ENCODE measurements around the gene ELAC1. TPM values are rescaled to one million over a fixed set of nuclear protein-coding genes. Genes with fewer than 3 reads are reported as not detected.

Gene ELAC1
- total RNA-seq, 4 donors from 2014 or later: 9.3 to 23.5 (median 16.3) TPM

- intact Hi-C loops (cut with DNase I): no loop called here
- H3K9me3 ChIP-seq: no peaks in the 10 kb centered on the region
- no peak for TF ChIP-seq POLR2A (IDR thresholded peaks at IDR 0.05)
- TF ChIP-seq, protein P1, sequence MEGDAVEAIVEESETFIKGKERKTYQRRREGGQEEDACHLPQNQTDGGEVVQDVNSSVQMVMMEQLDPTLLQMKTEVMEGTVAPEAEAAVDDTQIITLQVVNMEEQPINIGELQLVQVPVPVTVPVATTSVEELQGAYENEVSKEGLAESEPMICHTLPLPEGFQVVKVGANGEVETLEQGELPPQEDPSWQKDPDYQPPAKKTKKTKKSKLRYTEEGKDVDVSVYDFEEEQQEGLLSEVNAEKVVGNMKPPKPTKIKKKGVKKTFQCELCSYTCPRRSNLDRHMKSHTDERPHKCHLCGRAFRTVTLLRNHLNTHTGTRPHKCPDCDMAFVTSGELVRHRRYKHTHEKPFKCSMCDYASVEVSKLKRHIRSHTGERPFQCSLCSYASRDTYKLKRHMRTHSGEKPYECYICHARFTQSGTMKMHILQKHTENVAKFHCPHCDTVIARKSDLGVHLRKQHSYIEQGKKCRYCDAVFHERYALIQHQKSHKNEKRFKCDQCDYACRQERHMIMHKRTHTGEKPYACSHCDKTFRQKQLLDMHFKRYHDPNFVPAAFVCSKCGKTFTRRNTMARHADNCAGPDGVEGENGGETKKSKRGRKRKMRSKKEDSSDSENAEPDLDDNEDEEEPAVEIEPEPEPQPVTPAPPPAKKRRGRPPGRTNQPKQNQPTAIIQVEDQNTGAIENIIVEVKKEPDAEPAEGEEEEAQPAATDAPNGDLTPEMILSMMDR (IDR thresholded peaks at IDR 0.05): no peak
These were observed 14.0 kb upstream of the ELAC1 start for GRCh38 chr18:50953822-50954221.

DNA sequence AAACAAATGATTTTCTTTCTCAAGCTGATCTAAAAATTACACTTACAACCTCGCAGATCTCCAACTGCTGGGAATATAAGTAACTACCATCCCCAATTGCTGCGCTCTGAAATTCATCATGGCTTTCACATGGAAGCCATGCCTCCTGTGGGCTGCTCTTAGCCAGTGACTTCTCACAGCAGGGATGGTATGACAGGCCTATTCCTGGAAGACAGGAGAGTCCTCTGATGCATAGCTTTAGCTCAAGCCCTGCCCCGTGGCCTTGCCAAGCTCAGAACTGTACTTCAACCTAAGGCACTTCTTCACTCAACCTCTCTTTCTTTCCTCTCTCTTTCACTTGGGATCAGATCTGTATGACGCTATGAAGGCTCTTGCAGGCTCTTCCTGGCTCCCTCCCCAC, 12.6 kb upstream of the ELAC1 start:
- Histone ChIP-seq H3K4me3 (replicated peaks in 1 of 3) (no peak overlapping the region), H3K27ac (no peak overlapping the region), H3K9me3 (no peaks in the 10 kb centered on the region), H3K4me1 (no peaks in the 10 kb centered on the region), H3K36me3 (no peaks in the 10 kb centered on the region), H3K27me3 (no peaks in the 10 kb centered on the region)
- TF ChIP-seq, protein P1 (IDR thresholded peaks at IDR 0.05): no peak
- TF ChIP-seq POLR2A (IDR thresholded peaks at IDR 0.05): no peak
- 84 to 89% methylated on average over 4 of the region's 4 CpGs for WGBS, 2 donors
- intact Hi-C loops (cut with DNase I): no loop called here
- no peak for DNase-seq

More at GRCh38 chr18:50953822-50954221, 14.0 kb upstream of the ELAC1 start:
- Histone ChIP-seq H3K4me1 (no peaks in the 10 kb centered on the region), H3K27me3 (no peaks in the 10 kb centered on the region), H3K27ac (no peak overlapping the region), H3K36me3 (no peaks in the 10 kb centered on the region), H3K4me3 (replicated peaks in 1 of 3) (no peak overlapping the region)
- DNase-seq: no peak
- WGBS, 2 donors: 87 to 88% methylated on average over 3 of the region's 3 CpGs

DNA sequence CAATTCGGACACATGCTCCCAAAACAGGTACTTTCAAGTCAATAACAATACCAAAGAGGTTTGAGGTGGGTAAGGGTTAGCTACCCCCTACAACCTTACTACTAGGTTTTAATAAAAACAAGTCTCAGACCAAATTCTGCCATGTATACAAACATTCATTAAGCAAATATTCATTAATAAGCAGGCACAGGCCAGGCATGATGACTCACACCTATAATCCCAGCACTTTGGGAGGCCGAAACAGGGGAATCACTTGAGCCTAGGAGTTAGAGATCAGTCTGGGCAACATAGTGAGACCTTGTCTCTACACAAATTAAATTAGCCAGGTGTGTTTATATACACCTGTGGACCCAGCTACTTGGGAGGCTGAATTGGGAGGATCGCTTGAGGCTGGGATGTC, 11.7 kb upstream of the ELAC1 start:
- H3K4me1 ChIP-seq: no peaks in the 10 kb centered on the region
- intact Hi-C loops (cut with DNase I): no loop called here
- no peaks in the 10 kb centered on the region for H3K27me3 ChIP-seq
- no peaks in the 10 kb centered on the region for H3K36me3 ChIP-seq
- H3K27ac ChIP-seq: no peak overlapping the region
- no peak for DNase-seq
- 98% methylated on average over 3 of the region's 3 CpGs for WGBS, 2 donors
- no peak overlapping the region for H3K4me3 ChIP-seq (replicated peaks in 1 of 3)
- H3K9me3 ChIP-seq: no peaks in the 10 kb centered on the region
- no peak for TF ChIP-seq POLR2A (IDR thresholded peaks at IDR 0.05)
- TF ChIP-seq, protein P1 (IDR thresholded peaks at IDR 0.05): no peak

- TF ChIP-seq, protein P1 (IDR thresholded peaks at IDR 0.05): no peak
- no peak for TF ChIP-seq POLR2A (IDR thresholded peaks at IDR 0.05)
- no peaks in the 10 kb centered on the region for H3K9me3 ChIP-seq
- H3K27ac ChIP-seq: no peak overlapping the region
- H3K36me3 ChIP-seq: no peaks in the 10 kb centered on the region
- 74% methylated on average over 1 of the region's 1 CpG for WGBS, 2 donors
- no peaks in the 10 kb centered on the region for H3K4me1 ChIP-seq
- no peaks in the 10 kb centered on the region for H3K27me3 ChIP-seq
- no peak for DNase-seq
- intact Hi-C loops (cut with DNase I): loop anchor here (10.0 kb wide), 3 partner anchors 63 to 137 kb away; partner anchors contain the start of gene MRO
- H3K4me3 ChIP-seq (replicated peaks in 1 of 3): no peak overlapping the region
These were observed 5.9 kb upstream of the ELAC1 start for GRCh38 chr18:50961974-50962373.

DNA sequence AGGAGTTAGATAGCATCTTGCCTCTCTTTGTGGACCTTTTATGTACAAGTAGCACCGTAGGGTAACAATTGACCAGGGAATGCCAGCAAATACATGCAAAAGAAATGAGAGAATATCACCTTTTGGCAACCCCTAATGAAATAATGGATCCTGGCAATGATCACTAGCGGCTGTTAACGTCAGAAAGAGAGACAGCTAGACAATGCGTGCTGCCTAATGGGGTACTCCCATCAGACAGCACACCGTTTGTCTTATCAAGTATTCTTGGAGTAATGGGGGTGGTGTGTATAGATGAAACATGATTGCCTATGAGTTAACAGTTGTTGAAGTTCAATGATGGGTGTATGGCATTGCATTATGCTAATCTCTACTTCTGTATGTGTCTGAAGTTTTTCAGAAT, 1.6 kb downstream of the ELAC1 start:
- H3K4me1 ChIP-seq: peaks cover 33 to 42% of the 10 kb centered on the region in 2 donors
- TF ChIP-seq, protein P1 (IDR thresholded peaks at IDR 0.05): no peak
- no peak for TF ChIP-seq POLR2A (IDR thresholded peaks at IDR 0.05)
- peaks cover 0 to 2% of the 10 kb centered on the region in 2 donors for H3K36me3 ChIP-seq
- WGBS, 2 donors: 70 to 76% methylated on average over 5 of the region's 5 CpGs
- H3K27me3 ChIP-seq: no peaks in the 10 kb centered on the region
- no peaks in the 10 kb centered on the region for H3K9me3 ChIP-seq
- no peak for DNase-seq
- H3K27ac ChIP-seq: peak overlapping the region; percentile 11 to 25 (median 19)
- H3K4me3 ChIP-seq (replicated peaks in 1 of 3): no peak overlapping the region
- intact Hi-C loops (cut with DNase I): loop anchor here (10.0 kb wide), 3 partner anchors 55 to 145 kb away; partner anchors contain the start of gene MRO
